H1 (cell line): ENCODE measurements around the gene CDC42EP3. TPM values are rescaled to one million over a fixed set of nuclear protein-coding genes. Genes with fewer than 3 reads are reported as not detected.

Experiments
- CEBPB ChIP-seq: IDR thresholded peaks from 2 replicates; pipeline ENCODE4 v1.6.1; 2012; ENCODE audit warnings: low read depth, low read length
- KDM5A ChIP-seq: fragments of 200-600 bp; IDR thresholded peaks from 2 replicates; pipeline ENCODE4 v1.7.1; 2012; ENCODE audit warnings: mild to moderate bottlenecking, low read length, inconsistent platforms, mixed read lengths
- SP4 ChIP-seq: IDR thresholded peaks from 2 replicates; pipeline ENCODE4 v1.6.1; 2012; ENCODE audit warnings: low read length, inconsistent platforms
- polyA plus RNA-seq, 7 experiments: library from polyadenylated mRNA; depleted of rRNA in 3 of 7; stranded (reverse) in 5 of 7; unstranded in 2 of 7; fragments of >200 nt in 5 of 7; fragments of 200-250 nt in 2 of 7; gene quantifications; 1 replicate in 5 of 7; 2 replicates in 1 of 7; 4 replicates in 1 of 7; pipeline versions ENCODE4 v1.2.1 to v1.2.3, GENCODE V29; 2011 to 2013; ENCODE audit warnings: missing spikeins in 2 of 7, mixed read lengths in 2 of 7
- total RNA-seq: library from RNA; stranded (reverse); fragmentation: NEBNext Ultra II Directional; extraction: Animal tissue kit (Norgen Biotek cat#: 25700); gene quantifications from 2 replicates; pipeline ENCODE4 v1.2.1, GENCODE V29; 2021

CDC42EP3 gene
- total and polyA plus RNA-seq, 2 of the 8 experiments (the other 6 are each of a cell fraction or from before 2014, with no cell fraction given) = 18.4 to 24.7 TPM

GRCh38 chr2:37663390-37663789 is 8.1 kb downstream of the CDC42EP3 start (continued):
- TF ChIP-seq KDM5A = no peak
- TF ChIP-seq CEBPB = no peak
- no peak for TF ChIP-seq SP4
